Kidney glomerular epithelial cell (primary cell): Measurements from ENCODE around the gene TROAP.

Source experiments
- DNase-seq: peaks from one replicate; lab custom pipeline; 2025; lab: John Stamatoyannopoulos, UW

TROAP gene

DNA sequence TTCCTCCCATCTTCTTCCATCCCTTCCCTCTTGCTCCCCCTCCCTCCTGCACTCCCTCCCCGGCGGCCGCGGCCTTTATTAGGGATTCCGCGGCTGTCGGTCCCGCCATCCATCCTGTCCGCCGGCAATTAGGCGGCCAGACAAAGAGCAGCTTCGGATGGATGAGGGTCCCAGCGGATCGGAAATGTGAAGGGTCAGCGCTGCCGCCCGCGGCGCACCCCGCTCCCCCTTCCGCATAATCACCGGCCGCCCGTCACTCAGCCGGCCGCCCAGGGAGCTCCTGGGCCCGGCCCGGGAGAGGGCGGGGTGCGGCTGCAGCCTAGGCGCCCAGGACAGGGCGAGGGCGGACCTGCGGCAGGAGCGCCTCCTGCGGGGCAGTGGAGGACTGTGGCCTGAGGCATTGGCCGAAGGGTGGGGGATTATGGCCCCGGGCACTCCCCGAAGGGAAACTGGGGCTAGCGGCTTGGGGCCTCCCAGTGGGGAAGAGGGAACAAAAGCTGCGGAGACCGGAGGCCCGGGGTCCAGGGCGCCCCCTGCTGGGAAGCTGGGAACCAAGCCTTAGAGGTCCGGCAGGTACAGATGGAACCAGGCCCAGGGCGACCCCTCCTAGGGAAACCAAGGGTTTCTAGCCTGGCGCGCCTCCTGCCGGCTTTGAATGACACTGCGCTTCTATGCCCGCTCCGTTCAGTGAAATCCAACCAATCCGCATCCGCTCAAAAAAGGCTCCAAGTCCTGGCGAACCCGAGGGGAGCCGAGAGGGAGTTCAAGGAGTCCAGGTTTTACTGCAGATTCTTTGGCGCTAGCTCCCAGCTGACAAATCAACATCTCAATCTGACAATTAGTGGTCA lies 19.2 kb downstream of the TROAP start:
- DNase-seq, result peak; percentile 79

DNA sequence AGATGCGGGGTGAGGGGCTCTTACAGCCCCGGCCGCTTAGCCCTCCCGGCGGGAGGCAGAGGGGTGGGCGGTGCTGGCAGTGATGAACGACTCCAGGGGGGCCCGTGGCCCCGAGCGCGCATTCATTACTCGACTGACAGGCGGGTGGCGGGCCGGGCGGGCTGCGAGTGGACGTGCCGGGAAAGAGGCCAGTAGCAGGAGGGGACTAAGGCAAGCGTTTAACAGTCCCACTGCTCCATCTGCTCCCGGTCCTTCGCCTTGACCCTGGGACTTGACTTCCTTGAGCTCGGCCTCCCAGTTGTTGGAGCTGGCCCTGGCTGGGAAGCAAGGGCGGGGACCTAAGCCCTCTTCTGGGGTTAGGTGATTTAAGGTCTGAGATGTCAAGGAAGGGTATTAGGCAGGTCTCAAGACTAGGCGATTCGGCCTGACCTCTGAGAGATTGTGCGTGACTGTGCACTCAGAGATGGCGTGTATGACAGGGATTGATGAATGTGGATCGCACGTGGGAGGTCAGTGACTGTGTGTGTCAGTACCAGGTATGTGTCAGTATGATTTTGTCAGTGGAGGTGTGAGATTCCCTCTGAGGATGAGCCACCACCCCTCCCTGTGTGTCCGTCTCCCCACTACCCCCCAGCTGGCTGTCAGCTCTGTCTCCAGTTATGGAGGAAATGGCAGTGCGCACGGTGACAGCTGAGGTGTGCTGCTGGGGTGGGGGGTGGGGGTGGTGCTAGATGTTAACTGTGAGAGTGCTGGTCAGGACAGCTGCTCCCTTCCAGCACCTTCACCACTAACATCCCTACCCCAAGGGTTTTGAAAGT lies 20.1 kb downstream of the TROAP start:
- DNase-seq, result peak; percentile 69

DNA sequence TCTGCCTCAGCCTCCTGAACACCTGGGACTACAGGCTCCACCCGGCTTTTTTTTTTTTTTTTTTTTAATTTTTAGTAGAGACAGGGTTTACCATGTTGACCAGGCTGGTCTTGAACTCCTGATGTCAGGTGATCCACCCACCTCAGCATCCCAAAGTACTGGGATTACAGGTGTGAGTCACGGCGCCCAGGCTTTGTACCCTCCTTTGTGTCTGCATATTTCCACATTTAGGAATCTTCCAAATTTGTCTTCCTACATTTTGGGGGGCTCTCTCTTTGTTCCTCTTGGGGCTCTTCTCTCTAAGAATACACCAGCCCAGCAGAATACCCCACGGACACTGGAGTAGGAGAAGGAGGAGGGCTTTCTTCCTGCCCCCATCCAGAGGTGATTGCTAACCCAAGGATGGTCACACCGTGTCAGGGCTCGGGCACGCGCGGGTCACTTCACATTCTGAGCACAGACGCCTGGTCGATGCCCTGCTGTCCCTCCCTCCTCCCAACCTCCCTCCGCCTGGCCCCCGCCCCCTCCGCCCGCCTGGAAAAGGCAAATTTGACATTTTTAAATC lies 21.5 kb downstream of the TROAP start:
- DNase-seq, result no peak

DNA sequence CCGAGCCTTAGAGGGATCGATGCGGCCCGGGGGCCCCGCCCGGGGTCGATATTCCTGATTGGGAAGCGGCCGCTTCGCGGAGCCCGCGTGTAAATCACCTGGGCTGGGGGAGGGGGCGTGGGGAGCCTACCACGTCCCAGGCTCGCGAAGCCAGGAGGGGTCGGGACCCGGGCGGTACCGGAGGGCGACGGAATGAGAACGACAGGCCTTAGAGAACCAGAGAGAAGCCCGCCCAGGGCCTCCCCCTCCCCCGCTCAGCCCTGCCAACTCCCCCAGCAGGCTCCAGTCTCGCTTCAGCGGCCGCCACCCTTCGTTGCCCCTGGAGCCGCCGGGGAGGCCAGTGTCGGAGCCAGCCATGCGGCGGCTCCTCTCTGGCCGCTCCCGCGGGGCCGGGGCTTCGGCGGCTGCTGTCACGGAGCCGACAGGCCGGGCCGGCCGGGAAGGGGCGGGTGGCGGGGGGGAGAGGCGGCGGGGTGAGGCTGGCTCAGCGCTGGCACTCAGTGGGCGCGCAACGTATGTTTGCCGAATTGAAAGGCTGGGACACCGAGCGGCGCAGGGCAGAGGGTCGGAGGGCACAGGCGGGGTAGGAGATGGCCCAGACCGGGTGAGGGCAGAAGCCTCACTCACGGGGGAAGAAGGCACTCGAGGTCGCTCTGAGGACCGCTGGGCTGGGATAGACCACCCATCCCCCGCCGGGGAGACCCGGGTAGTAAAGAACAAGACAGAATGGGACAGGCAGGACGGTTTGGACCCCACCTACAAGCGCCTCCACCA lies 22.2 kb downstream of the TROAP start:
- DNase-seq, result peak; percentile 42

DNA sequence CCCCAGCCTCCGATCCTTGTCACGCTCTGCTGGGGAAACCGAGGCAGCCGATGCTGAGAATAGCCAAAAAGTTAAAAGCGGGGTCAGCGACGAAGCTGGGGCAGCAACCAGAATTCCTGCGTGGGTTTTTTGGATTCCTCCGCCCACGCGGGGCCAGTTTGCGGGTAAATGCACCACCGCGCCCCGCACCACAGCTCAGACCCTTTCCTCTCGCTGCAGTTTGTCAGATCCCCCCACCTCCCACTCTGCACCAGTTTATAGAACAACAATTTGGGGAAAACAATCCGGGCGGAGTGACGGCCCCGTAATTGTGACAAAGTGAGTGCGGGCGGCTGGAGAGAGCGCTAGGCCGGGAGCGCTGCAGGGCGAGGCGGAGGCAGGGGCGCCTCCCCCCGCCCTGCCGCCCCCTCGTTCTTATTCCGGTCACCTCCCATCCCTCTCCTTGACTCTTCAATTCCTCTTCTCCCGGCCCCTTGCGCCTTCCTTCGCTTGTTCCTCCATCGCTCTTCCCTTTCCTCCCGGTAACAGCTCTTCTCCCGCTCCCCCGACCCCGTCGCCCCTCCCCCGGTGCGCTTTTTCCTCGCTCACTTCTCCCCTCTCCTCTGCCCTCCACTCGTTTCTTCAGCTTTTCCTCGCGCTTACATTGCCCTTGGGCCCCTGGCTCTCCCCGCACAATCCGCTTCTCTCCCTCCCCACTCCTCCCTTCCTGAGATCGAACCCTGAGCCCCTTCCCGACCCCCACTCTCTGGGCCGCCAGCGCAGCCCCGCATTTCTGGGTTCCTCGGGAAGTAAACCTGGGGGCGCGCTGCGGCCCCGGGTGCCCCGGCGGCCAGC lies 23.0 kb downstream of the TROAP start:
- DNase-seq, result no peak

DNA sequence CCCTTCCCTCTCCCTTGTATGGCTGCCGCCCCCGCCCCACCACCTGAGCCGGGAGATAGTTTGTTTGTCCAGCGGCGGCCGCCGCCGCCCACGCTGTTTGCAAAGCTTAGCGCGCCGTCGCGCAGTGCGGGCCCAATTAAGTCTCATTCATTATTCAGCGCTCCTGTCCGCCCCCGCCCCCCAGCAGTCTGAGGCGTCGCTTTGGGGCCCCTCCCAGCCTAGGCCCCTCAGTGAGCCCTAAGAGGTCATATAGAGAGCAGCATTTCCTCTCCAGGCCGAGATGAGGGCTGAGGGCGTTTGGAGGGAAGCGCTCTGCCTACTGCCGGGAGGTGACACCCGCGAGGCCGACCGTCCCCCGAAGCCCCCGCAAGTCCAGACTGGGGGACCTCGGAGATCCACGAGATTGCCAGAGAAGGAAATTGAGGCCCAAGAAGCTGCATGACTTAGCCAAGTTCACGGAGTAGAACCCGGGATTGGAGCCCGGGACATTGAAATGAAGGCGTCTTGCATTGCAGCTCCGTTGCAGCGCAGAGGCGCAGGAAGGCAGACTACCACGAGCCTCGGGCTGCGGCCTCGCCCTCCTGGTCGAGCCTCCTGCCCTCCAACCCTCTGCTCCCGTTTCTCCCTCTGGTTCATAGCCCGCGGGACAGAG lies 23.7 kb downstream of the TROAP start, which contains the start of gene DNAJC22:
Gene DNAJC22 (plus strand): TSS at position 230 of the 652 bp plus-strand sequence. CDS start 1,985 bp downstream, outside the sequence.
- DNase-seq, result peak; percentile 9

DNA sequence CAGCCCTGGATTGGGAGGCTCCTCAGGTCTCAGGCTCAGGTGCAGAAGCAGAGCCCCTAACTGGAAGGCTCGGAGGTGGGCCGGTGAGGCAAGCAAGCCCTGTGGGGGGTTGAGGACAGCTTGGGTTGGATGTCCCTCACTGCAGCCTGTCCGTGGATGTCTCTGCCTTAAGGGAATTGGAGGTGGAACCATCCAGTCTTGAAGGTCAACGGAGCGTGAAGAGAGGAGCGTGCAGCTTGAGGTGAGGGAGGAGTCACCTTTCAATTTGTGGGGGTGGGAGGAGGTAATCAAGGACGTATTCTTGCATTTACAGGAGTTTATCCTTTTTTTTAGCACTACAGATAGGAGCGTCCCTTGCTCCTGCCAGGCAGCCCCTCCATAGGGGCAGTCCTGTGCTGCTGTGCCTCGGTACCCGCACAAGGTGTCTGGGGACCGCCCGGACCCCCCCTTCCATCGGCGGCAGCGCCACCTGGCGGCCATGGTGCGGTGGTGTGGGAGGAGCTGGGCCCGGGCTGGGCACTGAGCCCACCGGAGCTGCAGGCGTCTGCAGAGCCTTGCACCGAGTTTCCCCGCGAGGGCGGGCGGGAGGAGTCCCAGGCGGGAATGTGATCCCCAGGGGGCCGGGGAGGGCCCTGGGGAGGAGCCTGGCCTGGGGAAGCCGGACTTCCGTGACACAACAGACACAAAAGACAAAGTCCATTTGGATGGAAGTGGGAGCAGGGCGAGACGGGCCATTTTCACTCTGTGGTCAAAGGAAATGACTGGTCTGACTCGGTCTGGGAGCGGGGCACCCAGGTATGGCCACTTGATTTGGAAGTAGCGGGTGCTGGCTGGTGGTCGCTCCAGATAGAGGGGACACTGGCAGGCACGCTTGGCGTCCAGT lies 24.5 kb downstream of the TROAP start:
- DNase-seq, result peak; percentile 80

DNA sequence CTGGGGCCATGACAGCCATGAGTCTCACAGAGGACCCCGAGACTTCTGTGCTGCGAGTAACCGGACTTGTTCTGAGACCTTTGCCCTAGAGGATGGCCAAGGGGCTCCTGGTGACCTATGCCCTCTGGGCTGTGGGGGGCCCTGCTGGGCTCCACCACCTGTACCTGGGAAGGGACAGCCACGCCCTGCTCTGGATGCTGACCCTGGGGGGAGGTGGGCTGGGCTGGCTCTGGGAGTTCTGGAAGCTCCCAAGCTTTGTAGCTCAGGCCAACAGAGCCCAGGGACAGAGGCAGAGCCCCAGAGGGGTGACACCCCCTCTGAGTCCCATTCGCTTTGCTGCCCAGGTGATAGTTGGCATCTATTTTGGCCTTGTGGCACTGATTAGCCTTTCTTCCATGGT lies 25.7 kb downstream of the TROAP start:
- no peak for DNase-seq

DNA sequence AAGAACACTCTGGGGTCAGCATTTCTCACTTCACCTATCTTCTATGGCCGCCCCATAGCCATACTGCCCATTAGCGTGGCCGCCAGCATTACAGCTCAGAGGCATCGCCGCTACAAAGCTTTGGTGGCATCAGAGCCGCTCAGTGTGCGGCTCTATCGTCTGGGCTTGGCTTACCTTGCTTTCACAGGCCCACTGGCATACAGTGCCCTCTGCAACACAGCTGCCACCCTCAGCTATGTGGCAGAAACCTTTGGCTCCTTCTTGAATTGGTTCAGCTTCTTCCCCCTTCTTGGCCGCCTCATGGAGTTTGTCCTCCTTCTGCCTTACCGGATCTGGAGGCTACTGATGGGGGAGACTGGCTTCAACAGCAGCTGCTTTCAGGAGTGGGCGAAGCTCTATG lies 26.2 kb downstream of the TROAP start:
- no peak for DNase-seq

DNA sequence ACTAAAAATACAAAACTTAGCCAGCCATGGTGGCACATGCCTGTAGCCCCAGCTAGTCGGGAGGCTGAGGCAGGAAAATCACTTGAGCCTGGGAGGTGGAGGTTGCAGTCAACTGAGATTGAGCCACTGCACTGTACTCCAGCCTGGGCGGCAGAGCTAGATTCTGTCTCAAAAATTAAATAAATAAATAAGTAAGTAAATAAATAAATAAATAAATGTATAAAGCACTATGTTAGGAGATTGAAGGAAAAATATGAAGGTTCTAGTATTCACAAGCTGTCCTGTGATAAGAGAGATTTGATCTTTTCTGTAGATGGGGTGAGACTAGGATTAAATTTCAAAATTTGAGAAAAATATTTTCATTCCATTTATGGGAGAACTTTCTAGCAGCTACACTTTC lies 29.3 kb downstream of the TROAP start:
- no peak for DNase-seq

DNA sequence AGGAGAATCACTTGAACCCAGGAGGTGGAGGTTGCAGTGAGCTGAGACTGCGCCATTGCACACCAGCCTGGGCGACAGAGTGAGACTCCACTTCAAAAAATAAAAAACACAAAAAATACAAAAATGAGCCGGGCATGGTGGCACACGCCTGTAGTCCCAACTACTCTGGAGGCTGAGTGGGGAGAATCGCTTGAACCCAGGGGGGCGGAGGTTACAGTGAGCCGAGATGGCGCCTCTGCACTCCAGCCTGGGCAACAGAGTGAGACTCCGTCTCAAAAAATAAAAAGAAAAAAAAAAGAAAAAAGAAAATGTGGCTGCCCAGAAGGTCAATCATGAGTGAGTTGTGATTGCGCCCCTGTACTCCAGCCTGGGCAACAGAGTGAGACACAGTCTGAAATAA lies 32.9 kb downstream of the TROAP start:
- no peak for DNase-seq

DNA sequence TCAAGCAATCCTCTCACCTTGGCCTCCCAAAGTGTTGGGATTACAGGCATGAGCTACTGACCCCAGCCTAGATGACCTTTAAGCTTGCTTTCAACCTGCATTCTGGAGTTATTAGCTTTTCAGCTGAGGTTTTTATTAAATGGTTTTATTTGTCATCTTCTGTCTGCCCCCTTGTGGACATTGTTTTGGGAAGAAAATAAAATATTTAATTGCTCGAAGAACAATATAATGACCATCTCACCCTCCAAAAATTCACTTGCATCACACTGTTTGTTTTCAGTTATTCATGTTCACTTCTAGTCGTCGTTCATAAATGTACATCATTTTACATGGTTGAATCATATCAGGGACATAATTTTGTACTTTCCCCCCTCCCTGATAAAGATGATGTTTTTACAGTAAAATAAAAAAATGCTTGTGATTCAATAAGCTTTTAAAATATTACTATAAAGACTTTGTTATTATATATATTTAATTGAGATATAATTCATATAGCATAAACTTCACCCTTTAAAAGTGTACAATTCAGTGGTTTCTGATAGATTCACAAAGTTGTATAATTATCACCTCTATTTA lies 34.1 kb downstream of the TROAP start:
- DNase-seq, result peak; percentile 50

DNA sequence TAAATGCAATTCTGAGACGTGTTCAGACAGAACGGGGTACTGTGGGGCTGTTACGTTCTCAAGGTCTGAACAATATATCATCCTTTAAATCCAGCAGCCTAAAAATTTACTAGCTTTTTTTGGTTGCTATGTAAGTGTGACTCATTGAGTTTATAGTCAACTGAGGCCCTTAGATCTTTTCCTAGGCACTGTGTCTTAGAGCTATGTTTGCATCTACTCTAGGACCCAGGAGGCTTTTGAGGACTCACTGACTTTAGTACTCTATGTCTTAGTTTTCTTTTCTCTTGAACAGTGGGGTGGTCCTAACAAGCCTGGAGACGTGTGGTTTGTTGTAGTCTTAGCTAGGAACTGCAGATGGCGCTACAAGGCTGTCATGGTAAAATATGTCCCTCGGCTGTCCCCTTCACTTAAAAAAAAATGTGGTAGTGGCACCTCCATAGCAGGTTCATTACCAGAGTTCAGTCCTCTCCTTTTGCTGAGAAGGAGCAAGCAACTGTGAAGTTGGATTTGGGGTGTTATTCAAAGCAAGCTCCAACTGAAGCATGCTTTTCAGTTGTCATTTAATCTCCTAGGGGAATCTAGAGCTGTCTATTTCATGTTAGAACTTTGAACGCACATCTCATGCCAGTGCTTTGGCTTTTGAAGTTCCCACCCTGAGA lies 35.6 kb downstream of the TROAP start:
- peak; percentile 53 for DNase-seq

DNA sequence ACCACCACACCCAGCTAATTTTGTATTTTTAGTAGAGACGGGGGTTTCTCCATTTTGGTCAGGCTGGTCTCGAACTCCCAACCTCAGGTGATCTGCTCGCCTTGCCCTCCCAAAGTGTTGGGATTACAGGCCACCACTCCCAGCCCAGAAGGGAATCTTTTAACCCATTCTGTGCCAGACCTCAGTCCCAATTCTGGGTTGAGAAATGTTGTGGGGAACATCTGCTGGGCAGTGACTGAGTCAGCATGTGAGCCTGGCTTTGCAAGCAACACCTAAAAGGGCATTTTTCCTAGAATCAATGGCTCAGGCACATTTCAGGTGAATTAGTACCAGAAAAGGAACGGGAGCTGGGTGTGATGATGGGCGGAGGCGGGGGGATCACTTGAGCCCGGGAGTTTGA lies 36.6 kb downstream of the TROAP start:
- DNase-seq, result no peak

DNA sequence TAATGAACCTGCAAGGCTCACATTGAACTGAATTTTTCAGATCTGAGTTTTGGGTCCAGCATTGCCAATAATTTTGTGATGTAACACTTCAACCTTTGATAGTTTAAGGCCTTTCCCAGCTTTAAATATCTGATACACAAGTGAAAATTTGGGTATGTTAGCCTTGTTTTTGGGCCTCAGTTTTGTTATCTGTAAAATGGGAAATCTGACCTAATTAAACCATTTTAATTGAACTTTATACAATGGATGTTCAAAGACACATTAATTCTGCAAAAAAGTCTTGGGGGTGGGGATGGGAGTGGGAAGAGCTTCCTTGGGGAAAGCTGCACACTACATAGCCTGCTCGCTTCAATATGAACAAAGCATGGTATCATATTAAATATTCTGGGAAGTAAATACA lies 39.0 kb downstream of the TROAP start:
- no peak for DNase-seq

DNA sequence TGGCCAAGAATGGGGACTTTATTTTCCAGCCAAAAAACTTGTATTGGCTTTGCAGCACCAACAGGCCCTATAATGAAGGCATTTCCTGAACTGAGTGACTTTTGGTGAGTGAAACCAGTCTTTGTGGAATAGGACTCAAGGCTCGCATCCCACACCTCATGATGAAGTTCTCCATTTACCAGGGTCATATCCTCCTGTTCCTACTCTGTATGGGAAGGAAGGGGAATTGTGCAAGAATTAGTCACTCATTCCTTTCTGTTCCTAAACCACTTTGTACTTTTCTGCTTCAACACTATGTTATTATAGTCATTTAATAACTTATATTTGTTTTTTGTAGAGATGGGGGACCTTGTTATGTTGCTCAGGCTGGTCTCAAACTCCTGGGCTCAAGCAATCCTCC lies 41.9 kb downstream of the TROAP start:
- no peak for DNase-seq

DNA sequence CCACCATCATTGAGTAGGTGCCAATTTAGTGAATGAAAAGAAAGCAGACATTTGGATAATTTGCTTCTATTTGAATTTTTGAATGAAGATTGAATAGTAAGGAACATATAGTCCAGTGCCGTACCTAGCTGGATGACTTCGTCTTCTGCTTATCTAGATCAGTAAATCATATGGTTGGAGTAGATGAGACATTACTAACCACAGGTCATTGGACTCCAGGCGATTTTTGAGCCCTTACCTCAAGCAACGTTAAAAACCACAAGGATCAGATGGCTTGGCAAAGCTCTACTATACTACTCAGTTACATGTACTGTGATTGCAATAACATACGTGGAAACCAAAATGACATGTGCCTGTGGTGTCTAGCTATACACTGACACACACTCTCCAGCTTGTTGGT lies 42.5 kb downstream of the TROAP start:
- DNase-seq, result peak; percentile 13

DNA sequence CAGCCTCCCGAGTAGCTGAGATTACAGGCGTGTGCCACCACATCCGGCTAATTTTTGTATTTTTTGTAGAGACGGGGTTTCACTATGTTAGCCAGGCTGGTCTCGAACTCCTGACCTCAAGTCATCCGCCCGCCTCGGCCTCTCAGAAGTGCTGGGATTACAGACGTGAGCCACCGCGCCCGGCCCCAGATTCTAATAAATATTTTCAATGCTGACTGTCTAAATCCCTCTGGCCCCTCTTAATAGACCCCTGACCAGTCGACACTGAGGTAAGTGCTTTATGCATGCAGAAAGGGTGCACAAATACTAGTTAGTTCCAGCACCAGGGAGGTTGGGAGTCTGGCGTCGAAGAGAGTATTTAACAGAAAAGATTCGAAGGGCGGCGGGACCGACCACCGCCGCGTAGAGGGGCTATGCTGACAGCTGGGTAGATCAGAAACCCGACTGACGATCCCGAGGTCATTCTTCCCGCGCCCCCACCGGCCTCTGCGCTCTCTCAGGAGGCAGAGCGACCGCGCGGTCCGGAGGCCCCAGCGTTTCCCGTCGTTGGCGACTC lies 43.1 kb downstream of the TROAP start:
- no peak for DNase-seq
